ENCODE results near the gene RCAN2. TPM values are rescaled to one million over a fixed set of nuclear protein-coding genes. Genes with fewer than 3 reads are reported as not detected.

Gene RCAN2
- total and polyA plus RNA-seq, 5 experiments from 2014 or later, result 4.7 TPM; not detected in 4

GRCh38 chr6:46509063-46509462 is 17.8 kb upstream of the RCAN2 start:
- H3K4me3 Mint-ChIP-seq, result no peak overlapping the region
- H3K27me3 Mint-ChIP-seq, result peaks cover 0 to 12% (median 1%) of the 10 kb centered on the region in 5 donors
- no peaks in the 10 kb centered on the region for H3K36me3 Mint-ChIP-seq
- DNase-seq, result no peak
- H3K4me1 Mint-ChIP-seq, result no peaks in the 10 kb centered on the region
- POLR2A ChIA-PET, result no interaction called here
- no peak overlapping the region for H3K27ac Mint-ChIP-seq
- no peak for ATAC-seq
- no peaks in the 10 kb centered on the region for H3K9me3 Mint-ChIP-seq

GRCh38 chr6:46507426-46507825 is 16.2 kb upstream of the RCAN2 start:
- DNase-seq (no peak), ATAC-seq (no peak)
- Mint-ChIP-seq H3K27me3 (peaks cover 0 to 12% (median 1%) of the 10 kb centered on the region in 5 donors), H3K36me3 (no peaks in the 10 kb centered on the region), H3K27ac (no peak overlapping the region), H3K9me3 (no peaks in the 10 kb centered on the region), H3K4me3 (no peak overlapping the region), H3K4me1 (no peaks in the 10 kb centered on the region)
- POLR2A ChIA-PET, result no interaction called here

- Mint-ChIP-seq H3K4me1 (no peaks in the 10 kb centered on the region), H3K27me3 (peaks cover 1 to 16% (median 6%) of the 10 kb centered on the region in 5 donors), H3K4me3 (no peak overlapping the region), H3K36me3 (no peaks in the 10 kb centered on the region), H3K27ac (no peak overlapping the region), H3K9me3 (no peaks in the 10 kb centered on the region)
- DNase-seq (no peak), ATAC-seq (no peak)
- POLR2A ChIA-PET, result no interaction called here
These were observed 14.7 kb upstream of the RCAN2 start for GRCh38 chr6:46505693-46506512.

GRCh38 chr6:46504242-46504641 is 13.0 kb upstream of the RCAN2 start:
- Mint-ChIP-seq H3K27me3 (peaks cover 6 to 27% (median 16%) of the 10 kb centered on the region in 5 donors), H3K27ac (no peak overlapping the region), H3K9me3 (no peaks in the 10 kb centered on the region), H3K36me3 (no peaks in the 10 kb centered on the region), H3K4me3 (no peak overlapping the region), H3K4me1 (no peaks in the 10 kb centered on the region)
- POLR2A ChIA-PET, result no interaction called here
- DNase-seq (no peak), ATAC-seq (no peak)

DNA sequence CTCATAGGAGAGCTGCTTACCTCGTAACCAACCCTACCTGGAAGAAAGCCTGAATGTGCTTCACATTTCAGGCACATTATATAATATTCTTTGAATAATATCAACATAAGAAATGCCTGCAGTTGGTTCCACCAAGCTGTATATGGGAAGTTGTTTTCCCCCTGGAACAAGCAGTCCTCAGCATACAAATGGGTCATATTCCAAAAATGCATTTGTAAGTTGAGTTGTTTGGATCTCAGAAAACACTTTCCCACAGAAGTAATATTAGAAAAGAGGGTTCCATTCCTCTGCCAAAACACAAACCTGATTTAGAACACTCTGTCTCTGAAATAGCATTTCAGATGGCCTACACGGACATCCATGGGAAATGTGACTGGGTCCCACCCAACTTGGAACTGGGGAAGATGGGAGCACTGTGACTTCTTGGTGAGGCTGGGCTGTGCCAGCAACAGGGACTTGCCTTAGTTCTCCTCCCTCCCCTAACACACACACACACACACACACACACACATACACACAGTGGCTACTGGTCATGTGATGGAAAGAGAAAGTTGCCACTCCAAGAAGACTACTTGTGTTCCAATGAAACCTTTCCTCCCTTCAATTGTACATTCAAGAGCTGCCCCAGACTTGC is 11.4 kb upstream of the RCAN2 start:
- Mint-ChIP-seq H3K36me3 (no peaks in the 10 kb centered on the region), H3K27ac (no peak overlapping the region), H3K4me1 (no peaks in the 10 kb centered on the region), H3K9me3 (no peaks in the 10 kb centered on the region), H3K4me3 (no peak overlapping the region), H3K27me3 (peaks cover 6 to 28% (median 21%) of the 10 kb centered on the region in 5 donors)
- no peak for DNase-seq
- POLR2A ChIA-PET, result no interaction called here
- ATAC-seq, result no peak

DNA sequence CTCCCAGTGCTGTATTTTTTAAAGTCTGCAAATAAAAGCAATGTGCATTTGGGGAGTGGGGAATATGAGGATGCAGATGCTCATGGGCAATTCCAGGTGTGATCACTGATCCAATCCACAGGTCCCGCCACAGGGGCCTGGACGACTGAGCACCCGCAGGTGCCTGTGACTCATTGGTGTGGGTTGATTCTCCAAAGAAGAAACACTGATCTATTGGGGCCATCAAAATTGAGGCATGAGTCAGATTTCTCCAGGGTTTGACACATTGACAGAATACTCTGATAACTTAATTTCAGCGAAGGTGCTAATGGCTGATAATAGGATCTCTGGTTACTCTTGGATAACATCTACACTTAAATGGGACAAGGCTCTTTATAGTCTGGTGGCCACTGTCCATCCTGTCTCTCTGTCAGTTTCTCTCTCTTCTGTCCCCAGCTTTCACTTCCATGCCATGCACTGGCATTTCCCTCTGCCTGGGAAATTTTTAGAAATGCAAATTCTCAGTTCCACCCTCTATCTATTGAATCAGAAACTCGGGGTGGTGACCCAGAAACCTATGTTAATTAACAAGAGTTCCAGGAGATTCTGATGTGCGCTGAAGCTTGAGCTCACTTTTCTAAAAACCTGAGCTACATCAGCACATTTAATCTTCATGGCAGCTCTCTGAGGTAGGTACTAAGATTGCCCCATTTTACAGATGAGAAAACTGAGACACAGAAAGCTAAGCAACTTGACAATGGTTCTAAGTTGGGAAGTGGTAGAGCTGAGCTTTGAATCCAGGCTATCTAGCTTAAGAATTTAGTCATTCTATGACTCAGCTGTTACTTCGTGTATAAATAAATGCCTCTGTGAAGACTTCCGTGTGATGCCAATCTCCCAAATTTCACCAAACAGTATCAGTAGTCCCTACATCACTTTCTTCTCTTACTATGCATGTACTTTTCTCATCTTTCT is 10.2 kb upstream of the RCAN2 start:
- H3K27me3 Mint-ChIP-seq, result peaks cover 17 to 39% (median 29%) of the 10 kb centered on the region in 5 donors
- no peak overlapping the region for H3K27ac Mint-ChIP-seq
- H3K4me1 Mint-ChIP-seq, result no peaks in the 10 kb centered on the region
- no peak for DNase-seq
- POLR2A ChIA-PET, result no interaction called here
- no peak overlapping the region for H3K4me3 Mint-ChIP-seq
- no peak for ATAC-seq
- H3K36me3 Mint-ChIP-seq, result no peaks in the 10 kb centered on the region
- H3K9me3 Mint-ChIP-seq, result no peaks in the 10 kb centered on the region

- H3K9me3 Mint-ChIP-seq, result no peaks in the 10 kb centered on the region
- POLR2A ChIA-PET, result no interaction called here
- no peaks in the 10 kb centered on the region for H3K4me1 Mint-ChIP-seq
- H3K4me3 Mint-ChIP-seq, result no peak overlapping the region
- no peak for ATAC-seq
- no peaks in the 10 kb centered on the region for H3K36me3 Mint-ChIP-seq
- no peak for DNase-seq
- H3K27ac Mint-ChIP-seq, result no peak overlapping the region
- H3K27me3 Mint-ChIP-seq, result peaks cover 22 to 49% (median 32%) of the 10 kb centered on the region in 5 donors
These were observed 9.1 kb upstream of the RCAN2 start for GRCh38 chr6:46500382-46500781.

DNA sequence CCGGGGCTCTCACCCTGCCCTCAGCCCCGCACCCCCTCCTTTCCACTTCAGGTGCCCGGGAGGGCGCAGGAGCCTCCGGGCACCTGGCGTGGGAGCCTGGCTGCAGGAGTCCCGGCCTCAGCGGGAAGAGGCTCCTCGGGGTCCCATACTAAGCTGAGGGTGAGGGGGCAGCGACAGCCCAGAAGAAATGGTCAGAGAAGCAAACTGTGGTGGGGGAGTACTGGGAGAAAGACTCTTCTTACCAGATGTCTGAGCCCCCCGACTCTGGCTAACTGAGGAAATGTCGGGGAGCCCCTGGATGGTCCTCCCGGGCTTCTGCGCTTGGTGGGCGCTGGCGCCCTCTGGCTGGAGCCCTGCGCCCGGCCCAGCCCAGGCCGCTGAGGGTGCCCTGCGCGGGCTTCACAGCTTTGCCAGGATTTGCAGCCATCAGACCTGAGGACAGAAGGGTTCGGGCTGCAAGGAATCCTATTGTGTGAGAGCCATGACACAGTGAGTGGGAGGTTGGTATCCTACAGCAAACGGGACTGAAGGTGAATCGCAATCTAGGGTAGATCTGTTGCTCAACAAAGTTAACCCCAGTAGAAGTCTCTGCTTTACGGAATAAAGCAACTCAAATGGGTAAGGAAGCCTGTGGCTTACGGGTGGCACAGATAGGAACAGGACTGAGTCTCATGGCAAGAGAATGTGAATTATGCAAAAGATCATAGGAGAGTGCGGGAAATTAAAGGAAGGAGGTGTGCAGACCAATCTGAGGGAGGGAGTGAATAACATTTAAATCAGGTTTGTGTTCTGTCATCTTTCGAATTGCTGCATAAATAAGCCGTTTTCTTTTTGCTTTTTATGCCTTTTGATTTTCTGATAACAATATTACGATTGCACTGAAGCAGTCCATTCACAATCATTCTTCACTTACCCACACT is 639 bp upstream of the RCAN2 start:
- POLR2A ChIA-PET, result no interaction called here
- Mint-ChIP-seq H3K36me3 (peaks cover 0 to 2% (median 0%) of the 10 kb centered on the region in 3 donors), H3K27me3 (peaks cover 39 to 90% (median 74%) of the 10 kb centered on the region in 5 donors), H3K4me3 (peak overlapping the region; percentile 24 to 75 (median 62)), H3K27ac (no peak overlapping the region), H3K4me1 (peaks cover 2 to 10% (median 8%) of the 10 kb centered on the region in 4 donors), H3K9me3 (no peaks in the 10 kb centered on the region)
- ATAC-seq (peak; percentile 46 to 66), DNase-seq (peak in 4 of 10 donors; percentile 3 to 17 (median 7))

DNA sequence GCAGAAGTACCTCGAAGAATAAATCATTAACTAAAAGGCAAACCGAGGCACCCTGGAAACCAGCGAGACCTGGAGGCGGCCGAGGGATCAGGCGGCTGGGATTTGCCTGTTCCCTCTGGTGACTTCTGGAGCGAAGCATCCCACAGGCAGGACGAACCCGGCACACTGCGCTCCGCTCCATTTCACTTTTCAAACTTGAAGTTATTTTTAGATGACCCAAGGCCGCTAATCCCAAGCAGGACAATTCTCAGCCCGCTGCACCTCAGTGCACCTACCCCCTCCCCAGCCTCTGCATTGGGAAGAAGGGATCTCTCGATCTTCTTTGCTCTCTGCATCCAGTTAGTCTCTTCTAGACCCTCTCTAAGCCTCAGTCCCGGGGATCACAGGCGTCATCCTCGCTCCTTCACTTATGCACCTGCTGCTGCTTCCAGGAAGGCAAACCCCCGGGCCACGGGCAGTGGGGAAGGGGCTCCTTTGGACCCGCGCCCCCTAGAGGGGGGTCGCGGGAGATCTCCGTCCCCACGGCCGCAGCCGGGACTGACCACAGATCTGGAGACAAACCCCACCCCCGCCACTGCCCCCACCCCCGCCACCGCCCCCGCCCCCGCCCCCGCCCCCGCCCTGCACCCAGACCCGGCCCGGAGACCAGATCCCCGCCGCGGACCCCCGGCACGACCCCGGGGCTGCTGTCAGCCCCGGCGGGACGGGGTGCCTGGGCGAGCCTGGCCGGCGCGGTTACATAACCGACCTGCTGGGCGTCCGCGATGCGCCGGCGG is 636 bp downstream of the RCAN2 start:
- peaks cover 0 to 1% (median 0%) of the 10 kb centered on the region in 9 donors for H3K9me3 Mint-ChIP-seq
- ATAC-seq (no peak), DNase-seq (no peak)
- H3K4me1 Mint-ChIP-seq, result peaks cover 2 to 10% (median 8%) of the 10 kb centered on the region in 4 donors
- peaks cover 37 to 90% (median 67%) of the 10 kb centered on the region in 5 donors for H3K27me3 Mint-ChIP-seq
- H3K36me3 Mint-ChIP-seq, result peaks cover 0 to 2% (median 0%) of the 10 kb centered on the region in 3 donors
- H3K4me3 Mint-ChIP-seq, result peak overlapping the region; percentile 42 to 74 (median 63)
- POLR2A ChIA-PET, result no interaction called here
- H3K27ac Mint-ChIP-seq, result no peak overlapping the region

DNA sequence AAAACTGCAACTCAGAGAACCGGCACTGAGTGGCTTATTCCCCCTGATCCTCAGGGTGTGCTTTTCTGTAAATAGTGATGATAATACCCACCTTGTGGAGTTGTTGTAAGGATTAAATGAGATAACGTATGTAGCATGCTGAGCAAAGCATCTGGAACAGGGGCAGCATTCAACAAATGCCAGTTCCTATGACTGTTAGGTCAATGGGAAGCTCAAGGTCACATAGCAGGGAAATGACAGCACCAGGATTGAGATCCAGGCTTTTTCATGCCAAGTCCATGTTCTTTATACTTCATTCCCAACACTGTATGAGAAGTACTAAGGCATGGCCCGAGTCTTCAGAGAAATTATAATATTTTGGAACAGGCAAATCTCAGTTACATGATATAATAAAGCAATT is 5.1 kb downstream of the RCAN2 start:
- H3K36me3 Mint-ChIP-seq, result no peaks in the 10 kb centered on the region
- peaks cover 28 to 79% (median 45%) of the 10 kb centered on the region in 5 donors for H3K27me3 Mint-ChIP-seq
- POLR2A ChIA-PET, result no interaction called here
- H3K4me3 Mint-ChIP-seq, result no peak overlapping the region
- ATAC-seq (no peak), DNase-seq (no peak)
- H3K27ac Mint-ChIP-seq, result no peak overlapping the region
- peaks cover 0 to 3% (median 0%) of the 10 kb centered on the region in 9 donors for H3K9me3 Mint-ChIP-seq
- peaks cover 0 to 8% (median 6%) of the 10 kb centered on the region in 4 donors for H3K4me1 Mint-ChIP-seq

DNA sequence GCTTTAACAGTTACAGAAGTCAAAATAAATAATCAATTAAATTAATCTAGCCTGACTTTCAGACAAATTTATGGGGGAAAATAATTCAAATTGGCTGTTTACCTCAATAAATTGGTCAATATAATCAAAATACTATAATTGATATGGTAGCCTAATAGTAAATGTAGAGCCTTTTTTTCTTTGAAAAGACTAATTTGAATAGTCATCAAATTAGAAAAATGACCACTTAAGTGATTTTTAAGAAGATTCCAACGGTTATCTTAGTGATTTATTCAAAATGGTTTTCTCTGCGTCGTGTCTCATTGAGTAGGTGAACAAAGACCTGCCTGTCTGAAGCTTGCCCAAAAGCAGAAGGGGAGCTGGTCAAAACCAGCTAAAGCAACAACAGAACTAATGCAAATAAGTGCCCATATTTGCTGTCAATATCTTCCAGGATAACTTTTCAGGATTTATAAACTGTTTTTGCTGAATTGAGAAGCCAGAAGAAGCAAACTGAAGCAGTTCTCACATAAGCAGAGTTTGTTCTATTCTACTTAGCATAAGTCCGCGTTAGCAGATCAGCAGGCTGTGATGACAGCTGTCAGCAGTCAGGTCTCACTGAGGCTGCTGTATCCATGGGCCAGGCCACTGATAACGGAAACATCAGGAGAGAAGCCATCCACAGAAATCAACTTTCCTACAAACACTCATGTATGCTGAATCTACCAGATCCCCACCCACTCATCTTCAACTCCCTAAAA is 7.0 kb downstream of the RCAN2 start:
- Mint-ChIP-seq H3K27me3 (peaks cover 24 to 75% (median 42%) of the 10 kb centered on the region in 5 donors), H3K4me1 (no peaks in the 10 kb centered on the region), H3K27ac (no peak overlapping the region), H3K4me3 (no peak overlapping the region), H3K9me3 (peaks cover 0 to 3% (median 0%) of the 10 kb centered on the region in 9 donors), H3K36me3 (no peaks in the 10 kb centered on the region)
- POLR2A ChIA-PET, result no interaction called here
- ATAC-seq (no peak), DNase-seq (no peak)

Measured in naive thymus-derived CD8-positive, alpha-beta T cell (primary cell).